ENCODE measurements around the gene LTBP1.

Gene LTBP1

DNA sequence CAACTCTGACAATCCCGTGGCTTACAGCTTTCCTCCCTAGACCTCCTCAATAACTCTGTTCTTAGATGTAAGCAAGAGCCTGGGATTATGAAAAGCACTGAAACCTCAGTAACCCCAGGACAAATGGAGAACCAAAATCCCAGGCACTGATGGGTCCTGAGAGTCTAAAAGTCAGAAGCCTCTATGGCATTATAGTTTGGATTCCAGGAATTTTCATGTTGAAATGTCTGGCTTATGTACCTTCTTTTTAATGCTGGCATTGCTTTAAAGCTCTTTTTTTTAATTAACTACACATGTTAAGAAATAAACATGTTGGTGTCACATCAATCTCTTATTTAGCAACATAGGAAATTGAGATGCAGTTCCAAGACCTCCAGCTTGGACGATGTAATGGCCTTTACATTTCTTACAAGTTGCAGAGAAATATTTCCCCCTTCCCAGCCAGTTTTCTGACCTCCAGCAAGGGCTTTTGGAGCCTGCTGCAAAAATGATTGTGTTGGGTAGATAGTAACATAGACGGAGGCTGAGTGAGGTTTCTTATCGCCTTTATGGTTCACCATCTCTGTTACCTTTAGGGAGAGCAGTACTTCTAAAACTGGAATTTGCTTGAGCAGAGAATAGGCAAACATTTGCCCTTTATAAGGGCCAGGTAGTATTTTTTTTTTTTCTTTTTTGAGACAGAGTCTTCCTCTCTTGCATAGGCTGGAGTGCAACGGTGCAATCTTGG lies 444.9 kb downstream of the LTBP1 start:
- DNase-seq: no peak

DNA sequence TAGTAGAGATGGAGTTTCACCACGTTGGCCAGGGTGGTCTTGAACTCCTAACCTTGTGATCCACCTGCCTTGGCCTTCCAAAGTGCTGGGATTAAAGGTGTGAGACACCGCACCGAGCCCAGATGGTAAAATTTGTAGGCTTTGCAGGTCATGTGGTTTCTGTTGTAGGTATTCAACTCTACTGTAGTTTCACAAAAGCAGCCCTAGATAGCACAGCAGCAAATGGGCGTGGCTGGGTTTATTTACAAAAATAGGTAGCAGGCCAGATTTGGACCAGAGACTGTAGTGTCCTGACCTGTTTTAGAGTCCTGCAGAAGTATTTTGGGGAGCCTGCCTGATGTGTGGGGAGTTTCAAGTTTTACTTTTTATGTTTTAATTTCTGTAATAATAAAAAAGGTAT lies 445.6 kb downstream of the LTBP1 start:
- no peak for DNase-seq

DNA sequence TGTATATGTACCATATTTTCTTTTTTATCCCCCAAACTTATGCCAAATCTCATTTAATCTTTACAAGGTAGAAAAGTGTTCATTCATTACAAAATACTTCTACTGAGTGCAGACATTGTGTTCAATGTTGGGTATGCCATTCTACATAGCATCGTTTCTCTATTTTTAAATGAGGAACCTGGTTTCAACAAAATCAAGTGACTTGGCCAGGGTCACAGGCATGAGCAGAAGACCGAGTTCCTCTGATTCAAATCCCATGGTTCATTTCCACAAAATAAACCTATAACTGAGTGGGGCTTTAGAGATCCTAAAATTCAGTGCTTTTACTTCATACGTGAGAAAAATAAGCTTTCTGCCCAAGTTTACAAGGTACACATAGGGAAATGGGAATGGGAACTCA lies 448.3 kb downstream of the LTBP1 start:
- DNase-seq: no peak

DNA sequence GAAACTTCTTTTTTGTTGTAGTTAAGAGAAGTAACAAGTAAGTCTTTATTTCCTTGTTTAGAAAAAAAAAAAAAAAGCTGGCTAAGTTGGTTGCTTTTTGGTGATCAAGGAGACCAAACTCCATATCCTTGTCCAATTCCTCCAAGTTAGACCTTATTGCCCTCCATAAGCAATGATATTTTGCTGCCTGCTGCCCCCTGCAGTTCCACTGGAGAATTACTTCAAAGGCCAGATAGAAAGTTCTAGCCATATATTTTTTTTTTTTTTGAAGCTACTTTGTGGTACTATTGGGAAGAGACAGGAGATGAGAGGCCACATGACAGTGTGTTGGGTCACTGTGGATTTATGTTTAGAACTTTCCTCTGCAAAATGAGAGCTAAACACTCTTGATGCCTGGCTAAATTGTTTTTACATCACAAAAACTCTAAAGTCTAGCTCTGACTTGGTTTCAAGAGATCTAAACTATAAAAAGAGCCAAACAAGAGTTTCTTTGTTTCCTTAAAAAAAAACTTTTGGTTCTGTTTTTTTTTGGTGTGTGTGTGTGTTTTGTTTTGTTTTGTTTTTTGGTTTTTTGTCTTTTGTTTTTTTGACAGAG lies 449.0 kb downstream of the LTBP1 start:
- DNase-seq: peak in 3 of 5 donors; percentile 2 to 33 (median 12)

DNA sequence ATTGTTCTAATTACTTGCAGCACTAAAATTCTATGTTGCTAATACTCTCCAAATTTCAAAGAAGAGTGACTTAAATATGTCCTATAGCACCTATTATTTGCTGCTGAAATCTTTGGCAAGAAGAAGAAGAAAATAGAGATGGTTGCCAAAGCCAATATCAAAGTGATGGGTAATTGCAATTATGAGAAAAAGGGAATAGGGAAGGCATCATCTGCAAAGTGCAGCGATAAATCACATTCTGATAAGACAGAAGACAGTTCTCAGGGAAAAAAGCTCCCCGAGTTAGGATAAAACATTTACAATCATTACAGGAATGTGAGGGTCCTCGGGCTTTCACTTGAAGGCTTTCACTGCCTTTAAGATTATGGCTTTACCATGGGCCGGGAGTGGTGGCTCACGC lies 457.6 kb downstream of the LTBP1 start:
- DNase-seq: no peak

DNA sequence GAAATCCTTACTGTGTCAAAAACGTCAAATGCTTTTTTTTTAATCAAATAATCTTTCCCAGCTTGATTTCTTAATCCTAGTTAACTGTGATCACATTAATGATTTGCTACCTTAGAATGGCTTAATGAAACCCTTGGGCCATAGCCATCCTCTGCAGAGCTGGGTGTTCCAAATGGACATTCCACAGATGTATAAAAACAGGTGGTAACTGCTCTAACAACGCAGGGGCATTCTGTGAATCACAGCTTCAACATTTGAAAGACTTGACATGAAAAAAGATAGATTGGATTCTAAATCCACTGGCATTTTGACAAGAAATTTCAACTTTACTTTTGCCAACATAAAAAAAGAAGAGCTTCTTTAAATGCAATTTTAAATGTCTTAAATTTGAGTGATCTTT lies 459.9 kb downstream of the LTBP1 start:
- no peak for DNase-seq

DNA sequence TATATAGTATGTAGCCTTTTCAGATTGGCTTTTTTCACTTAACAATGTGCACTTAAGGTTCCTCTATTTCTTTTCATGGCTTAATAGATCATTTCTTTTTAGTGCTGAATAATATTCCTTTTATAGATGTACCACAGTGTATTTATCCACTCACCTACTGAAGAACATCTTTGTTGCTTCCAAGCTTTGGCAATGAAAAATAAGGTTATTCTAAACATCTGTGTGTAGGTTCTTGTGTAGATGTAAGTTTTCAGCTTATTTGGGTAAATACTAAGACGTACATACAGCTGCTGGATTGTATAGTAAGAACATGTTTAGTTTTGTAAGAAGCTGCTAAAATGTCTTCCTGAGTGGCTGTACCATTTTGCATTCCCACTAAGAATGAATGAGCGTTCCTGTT lies 461.4 kb downstream of the LTBP1 start:
- no peak for DNase-seq

DNA sequence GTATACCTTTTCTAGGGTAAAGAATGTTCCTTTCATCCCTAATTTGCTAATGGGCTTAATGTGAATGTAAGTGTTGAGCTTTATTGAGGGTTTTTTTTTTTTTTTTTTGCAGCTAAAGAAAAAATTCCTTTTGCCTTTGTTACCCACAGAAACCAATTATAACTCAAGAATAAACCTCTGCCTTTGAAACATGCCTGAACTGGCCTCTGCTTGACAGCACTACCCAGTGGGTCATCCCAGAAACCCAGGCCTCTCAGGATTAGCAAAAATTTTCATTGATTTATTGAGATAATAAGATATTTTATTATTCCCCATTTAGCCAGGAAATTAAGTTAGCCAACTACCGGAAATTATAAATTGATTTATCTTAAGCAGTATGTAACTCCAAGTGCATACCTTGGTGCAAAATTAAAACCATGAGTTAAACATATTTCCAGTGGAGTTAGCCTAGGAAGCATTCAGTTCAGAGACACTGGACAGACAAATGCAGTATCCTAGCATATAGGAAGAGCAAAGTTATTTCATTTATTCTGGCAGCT lies 462.7 kb downstream of the LTBP1 start:
- no peak for DNase-seq

DNA sequence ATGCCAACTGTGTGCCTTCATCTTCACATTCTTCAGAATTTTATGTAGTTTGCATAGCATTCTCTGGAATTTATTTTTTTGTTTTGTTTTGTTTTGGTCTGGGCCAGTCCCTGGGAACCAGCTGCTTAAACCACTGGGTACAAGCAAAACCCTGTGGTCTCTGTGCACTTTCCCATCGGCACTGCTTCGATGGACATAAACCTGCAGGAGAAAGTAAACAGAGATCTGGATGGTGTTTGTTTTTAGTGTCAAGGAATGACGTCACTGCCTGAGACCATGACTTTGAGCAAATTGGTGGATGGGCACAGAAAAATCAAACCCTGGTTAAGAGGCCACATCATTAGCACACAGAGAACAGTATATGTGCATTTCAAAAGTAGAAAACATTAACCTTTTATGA lies 465.0 kb downstream of the LTBP1 start:
- DNase-seq: no peak

DNA sequence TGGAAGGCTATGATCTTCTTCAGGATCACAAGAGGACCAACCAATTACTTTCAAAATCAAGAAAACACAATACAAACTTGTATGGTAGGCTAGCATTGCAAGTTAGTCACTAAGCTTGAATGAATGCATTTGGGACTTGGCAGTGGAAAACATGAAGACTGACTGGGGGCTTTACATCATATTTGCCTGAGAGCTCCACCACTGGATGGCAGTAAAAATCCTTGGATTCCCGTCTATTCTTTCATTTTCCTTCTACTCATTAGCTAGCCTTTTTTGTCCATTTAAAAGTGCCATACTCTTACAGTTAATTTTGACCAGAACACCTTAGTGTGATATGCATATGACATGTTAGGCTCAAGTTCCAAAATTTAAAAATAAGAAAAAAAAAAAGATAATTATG lies 466.2 kb downstream of the LTBP1 start:
- peak in 1 of 5 donors; percentile 7 for DNase-seq

DNA sequence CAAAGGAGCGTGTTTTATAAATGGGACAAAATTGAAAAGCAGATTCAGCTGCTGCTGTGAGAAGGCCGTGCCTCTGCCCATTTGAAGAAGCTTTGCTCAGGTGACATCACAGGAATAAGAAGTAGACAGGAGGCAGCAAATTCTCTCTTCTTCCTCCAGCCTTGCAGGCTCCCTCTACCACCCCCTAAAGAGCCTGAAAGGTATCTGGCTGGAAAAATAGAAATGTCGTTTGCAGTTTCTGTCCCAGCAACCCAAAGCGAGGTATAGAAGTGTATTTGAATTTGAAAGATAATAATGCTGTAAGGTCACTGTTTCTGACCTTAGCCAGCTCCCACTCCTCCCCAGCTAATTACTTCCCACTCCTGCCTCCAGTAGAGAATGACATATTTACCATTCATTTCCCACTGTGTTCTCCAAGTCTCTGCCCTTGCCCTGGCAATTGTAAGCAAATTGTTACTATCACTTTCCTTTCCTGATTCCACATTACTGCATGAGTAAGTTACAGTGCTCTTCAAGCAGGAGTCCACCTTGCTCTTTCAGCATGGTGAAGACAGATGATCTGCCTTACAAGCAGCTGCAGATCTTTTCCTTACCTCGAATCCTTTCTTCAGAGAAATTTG lies 472.9 kb downstream of the LTBP1 start:
- DNase-seq: no peak

DNA sequence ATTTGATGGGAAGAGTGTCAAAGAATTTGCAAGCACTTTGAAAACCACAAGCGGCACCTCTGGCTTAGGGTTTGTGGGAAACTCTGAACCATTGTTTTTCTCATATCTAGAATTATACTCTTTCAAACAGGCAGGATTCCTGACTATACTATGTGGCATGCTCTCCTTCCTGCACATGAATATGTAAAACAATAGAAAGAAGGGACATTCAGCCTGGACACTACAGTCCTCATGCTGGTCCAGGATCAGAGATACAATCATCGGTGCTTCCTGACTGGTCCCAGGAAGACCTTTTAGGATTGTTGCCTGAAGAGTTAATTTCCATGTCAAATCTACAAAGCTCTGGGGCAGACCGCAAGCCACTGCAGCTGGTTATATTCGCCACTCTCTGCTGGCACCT lies 474.0 kb downstream of the LTBP1 start:
- DNase-seq: no peak

DNA sequence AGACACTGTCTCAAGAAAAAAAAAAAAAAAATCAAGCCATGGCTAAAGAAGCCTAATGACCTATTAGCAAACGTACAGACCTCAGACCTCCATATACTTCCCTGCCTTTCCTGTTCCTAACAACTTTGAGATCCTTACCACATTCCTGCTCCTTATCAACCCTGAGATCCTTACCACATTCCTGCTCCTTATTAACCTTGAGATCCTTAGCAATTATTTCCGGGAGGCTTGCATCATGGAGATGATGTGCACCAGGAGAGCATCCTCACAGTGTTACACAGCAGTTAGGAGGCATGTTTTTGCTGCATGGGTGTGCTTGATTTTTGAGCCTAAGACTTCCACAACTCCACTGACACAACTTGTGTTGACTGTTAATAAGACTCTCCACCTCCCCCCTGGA lies 475.1 kb downstream of the LTBP1 start:
- DNase-seq: no peak

DNA sequence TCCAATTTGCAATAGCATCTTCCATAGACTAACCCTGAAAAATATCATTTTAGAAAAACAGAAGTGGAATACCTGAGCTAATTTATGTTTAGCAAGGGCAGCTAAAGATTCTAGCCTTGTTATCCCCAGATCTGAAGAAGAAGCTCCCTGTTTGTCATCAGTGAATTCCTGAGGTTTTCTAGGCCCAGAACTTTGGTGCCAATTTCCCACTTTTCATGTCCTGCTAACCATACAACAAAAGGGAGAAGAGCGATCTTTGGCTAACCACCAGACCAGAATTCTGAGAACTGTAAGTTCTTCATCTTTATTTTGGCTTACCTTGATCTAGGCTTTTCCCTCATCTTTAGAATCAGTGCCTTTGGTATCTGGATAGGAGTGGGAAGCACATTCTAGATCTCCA lies 478.4 kb downstream of the LTBP1 start:
- DNase-seq: no peak

DNA sequence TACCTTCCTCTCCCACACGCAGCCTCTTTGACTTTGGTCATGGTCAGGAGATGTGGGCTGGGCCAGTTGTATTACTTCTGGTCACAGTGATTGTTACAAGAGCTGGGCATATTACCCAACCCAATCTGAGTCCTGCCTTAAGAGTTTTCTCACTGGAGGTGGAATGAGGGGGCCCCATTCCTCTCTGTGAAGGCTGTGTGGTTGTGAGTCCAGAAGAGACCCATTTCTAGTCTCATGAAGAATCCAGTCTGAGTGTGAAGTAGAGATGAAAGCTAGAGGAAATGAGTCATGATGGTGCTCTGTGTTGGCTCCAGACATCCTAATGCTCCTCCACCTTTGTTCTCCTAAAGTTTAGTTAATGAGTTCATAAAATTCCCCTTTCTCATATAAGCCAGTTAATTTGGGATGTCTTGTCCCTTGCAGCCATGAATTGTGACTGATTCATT lies 478.9 kb downstream of the LTBP1 start:
- no peak for DNase-seq

DNA sequence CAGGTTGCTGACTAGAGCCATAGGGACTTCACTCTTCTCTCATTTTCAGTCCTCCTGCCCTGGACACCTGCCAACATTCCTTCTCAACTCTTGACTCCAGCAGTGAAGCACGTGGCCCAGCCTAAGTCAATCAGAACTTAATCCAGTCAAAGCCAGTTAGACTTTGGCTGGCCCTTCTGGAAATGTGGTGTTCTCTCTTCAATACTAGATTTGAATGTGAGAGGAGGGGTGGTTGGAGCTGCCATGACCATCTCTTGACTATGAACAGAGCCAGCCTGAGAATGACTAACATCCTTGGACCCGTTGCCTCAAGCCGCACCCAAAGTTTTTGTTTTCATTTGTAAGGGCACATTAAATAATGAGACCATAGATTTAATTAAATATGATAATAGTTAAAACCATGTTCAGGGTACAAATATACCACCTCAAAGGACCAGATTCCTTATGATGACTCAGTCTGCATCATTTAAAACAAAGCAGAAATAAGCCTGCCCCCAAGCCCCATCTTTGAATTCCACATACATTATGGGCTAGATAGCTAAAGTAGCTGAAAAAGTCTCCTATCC lies 480.0 kb downstream of the LTBP1 start:
- DNase-seq: no peak

DNA sequence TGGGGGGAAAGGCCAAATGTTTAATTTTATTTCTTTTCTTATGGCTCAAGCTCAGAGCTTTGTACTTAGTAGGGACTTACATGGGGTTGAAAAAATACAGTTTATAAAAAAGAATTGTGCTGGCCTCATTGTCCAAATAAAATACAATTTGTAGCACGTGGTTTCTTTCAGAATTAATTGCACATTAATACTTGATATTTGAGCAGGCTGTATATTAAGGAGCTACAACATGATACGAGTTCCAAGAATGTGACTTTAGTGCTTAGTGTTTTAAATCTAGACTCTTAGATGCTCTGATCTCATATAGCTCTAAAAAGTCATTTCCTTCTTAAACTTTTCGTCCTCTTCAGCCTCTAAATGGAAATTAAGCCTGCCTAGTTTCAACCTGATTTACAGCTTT lies 483.3 kb downstream of the LTBP1 start:
- no peak for DNase-seq

DNA sequence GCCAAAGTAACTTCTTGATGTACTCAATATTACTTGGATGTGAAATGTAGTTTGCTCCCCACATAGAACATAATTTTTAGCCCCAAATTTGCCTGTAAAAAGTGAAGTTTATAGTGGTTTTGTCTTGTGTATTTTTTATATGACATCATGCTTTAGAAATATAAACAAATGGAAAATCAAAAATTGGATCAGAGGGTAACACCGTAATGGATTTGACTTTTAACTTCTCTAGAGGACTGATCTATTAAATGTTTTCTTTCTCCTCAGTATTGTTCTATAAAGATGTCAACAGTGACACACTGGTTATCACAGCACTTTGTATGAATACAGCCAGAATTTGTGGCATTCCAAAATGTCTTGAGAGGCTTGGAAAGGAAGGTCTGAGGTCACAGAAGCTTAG lies 484.1 kb downstream of the LTBP1 start:
- DNase-seq: no peak

DNA sequence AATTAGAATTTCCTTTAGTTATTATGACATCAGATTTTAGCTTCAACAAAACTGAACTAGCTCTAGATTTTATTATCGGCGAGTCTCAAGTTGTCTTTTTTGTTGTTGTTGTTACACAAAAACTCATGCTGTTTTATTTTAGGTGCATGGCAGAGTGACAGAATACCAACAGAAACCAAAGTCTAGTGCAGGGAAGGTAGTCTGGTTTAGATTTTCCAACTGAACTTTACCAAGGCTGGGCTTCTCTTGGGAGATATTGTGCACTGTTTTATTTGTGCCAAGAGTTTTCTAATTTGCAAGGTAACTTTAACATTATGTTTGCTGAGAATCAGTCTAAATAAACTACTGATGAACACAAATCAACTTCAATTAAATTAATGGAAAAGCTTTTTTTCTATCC lies 486.1 kb downstream of the LTBP1 start:
- no peak for DNase-seq

DNA sequence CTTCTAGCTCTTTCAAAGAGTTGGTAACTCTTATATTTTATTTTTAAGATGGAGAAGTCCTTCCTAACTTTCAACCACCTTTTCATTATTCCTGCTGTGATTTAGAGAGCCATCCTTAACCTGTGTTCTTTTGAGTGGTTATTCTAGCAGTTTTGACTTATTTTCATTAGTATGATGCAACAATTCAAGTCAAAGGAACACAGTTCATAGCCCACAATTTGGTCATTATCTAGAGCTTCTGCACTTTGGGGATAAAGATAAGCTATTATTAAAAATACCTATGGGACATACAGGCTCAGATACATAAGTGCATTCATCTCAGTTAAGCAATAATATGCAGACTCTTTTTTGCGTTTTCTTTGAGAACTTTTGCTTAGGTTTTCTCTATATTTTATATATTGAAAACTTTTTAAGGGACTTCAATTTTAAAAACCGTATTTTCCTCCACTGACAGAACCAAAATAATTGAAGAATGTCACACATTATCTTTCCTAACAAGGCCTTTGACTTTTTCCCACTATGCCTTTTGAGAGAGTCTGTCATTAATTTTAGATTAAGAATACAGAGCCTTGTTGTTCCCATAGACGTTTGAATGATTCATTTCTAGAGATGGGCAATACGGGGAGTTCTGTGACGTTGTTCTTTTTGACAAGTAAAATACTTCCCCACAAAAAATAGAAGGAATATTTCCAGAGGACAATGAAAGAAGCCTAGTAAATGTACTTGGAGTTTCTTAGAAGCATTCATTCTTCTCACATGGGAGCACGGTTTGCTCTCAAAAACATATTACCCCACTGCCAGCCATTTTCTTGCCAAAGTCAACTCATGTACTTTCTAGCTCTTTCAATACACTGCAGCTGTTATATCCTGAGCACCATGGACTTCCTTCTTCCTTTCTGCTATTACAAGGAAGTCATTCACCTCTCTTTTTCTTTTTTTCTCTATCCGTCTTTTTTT lies 486.8 kb downstream of the LTBP1 start:
- DNase-seq: no peak

DNA sequence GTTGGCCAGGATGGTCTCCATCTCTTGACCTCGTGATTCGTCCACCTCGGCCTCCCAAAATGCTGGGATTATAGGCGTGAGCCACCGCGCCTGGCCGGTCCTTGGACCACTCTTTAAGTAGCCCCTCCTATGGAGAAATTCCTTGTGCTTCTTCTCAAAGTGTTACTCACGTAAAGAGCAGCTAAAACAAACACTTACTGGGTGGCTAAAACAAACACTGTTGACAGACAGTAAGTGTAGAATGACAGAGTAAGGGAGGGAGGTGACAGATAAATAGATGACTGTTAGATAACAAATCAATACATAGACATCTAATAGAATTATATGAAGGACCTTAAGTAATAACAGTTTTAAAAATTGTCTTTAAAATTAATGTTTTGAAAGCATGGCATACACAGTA lies 488.8 kb downstream of the LTBP1 start:
- DNase-seq: no peak

DNA sequence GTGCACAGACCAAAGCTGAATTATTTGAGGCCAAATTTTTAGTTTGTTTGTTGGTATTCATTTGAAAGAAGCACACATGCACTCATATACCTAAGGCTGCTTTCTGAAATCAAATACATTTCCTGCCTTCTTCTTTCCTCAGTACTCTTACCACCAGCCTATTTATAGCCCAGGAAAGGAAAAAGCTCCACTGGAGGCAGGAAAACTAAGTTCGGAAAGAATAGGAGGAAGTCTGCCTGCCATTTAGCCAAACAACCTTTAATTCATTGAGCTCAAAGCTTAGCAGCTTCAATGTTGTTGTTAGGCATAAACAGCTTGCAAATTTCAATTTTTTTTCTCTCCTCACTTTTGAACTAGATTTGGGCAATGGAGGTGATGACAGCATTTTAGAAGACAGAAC lies 489.3 kb downstream of the LTBP1 start:
- no peak for DNase-seq

DNA sequence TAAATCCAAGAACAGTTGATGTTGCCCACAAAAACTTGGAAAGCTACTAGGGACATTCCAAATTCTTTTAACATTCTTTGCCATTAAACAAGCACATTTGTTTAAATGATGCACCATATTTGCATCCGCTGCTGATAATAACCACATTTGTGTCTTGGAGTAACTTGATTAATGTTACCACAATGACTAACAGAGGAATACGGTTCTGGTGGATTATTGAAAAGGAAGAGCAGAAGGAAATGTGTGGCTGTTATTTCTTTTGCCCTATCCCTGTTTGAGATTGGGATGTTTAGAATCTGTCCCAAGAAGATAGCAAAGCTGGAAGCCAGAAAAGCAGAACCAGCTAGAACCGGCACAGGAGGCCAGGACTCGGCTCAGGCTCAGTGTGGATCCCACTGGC lies 490.5 kb downstream of the LTBP1 start:
- no peak for DNase-seq
